Gastroesophageal sphincter (tissue), 3 donors: ENCODE measurements around the gene BMP7.

Experiments
- CTCF ChIP-seq, 4 experiments: fragments of 200-600 bp in 2 of 4; fragments of 450-650 bp in 2 of 4; sonication (generic) in 1 of 4; IDR thresholded peaks; one replicate each; pipeline ENCODE4 v1.5.1; 2017 to 2019; ENCODE audit warnings: antibody characterized with exemption in 4 of 4, mild to moderate bottlenecking in 2 of 4, moderate library complexity in 2 of 4
- POLR2A ChIP-seq, 2 donors: fragments of 450-650 bp; IDR thresholded peaks; one replicate each; pipeline ENCODE4 v1.6.1; 2017; ENCODE audit warnings: antibody characterized with exemption in 2 of 2, mild to moderate bottlenecking in 2 of 2, moderate library complexity in 1 of 2
- POLR2AphosphoS5 ChIP-seq: sonication (generic); formaldehyde crosslinking; IDR thresholded peaks from one replicate; pipeline ENCODE4 v1.6.1; 2017; ENCODE audit warnings: antibody characterized with exemption

- TF ChIP-seq CTCF (IDR thresholded peaks at IDR 0.05) (no peak), POLR2AphosphoS5 (no peak), POLR2A (IDR thresholded peaks at IDR 0.05) (no peak)
Observed at GRCh38 chr20:57294550-57294949, 28.1 kb upstream of the BMP7 start.
